Mucosa of gallbladder (tissue), 1 donor: ENCODE results near the gene DHX30. TPM values are rescaled to one million over a fixed set of nuclear protein-coding genes. Genes with fewer than 3 reads are reported as not detected.
"Not testable (repeated sequence)": the region's sequence is repeated elsewhere in the genome, so short reads cannot be mapped to it uniquely, and the experiment has no call there.

ENCODE experiments used
- DNase-seq: peaks from one replicate; pipeline ENCODE4 v3.0.0-alpha.2; 2020; ENCODE audit warnings: low spot score
- total RNA-seq: library from RNA; stranded (reverse); gene quantifications from one replicate; pipeline ENCODE4 v1.2.1, GENCODE V29; 2021
- donor health status: DM: no; HTN: no; CAD: no.

Gene DHX30
- total RNA-seq, 1 donor from 2014 or later = 71.9 TPM

- no peak for DNase-seq
Observed at GRCh38 chr3:47877719-47878118, 74.8 kb downstream of the DHX30 start.

DNA sequence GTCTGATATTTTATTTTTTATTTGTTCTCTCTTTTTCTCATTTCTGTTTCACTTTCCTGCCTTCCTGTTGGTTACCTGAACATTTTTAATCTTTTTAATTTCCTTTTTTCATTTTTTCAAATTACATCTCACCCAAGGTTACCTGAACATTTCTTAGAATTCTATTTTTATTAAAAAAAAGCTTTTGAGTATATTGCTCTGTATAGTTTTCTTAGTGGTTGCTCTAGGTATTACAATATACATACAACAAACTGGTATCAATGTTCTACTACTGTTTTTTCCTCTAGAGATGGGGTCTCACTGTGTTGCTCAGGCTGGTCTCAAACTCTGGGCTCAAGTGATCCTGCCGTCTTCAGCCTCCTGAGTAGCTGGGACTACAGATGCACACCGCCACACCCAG lies 79.4 kb downstream of the DHX30 start:
- DNase-seq = no peak

DNA sequence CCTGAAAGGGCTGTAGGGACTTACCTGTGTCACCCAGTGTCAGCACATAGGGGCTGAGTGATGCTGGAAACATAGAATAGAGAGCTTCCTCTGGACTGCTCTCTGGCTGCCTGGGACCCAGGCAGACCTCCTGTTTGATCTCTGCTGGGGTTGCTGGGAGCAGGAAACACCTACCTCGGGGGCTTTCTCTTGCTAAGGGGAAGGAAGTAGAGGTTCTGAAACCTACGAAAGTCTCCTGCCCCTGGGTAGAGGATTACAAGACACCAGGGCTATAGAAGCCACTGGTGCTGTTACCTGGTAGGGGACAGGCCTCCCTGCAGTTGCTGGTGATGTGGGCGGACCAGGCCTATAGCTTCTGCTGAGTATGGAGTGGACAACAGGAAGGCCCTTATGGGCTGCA lies 81.7 kb downstream of the DHX30 start:
- DNase-seq = no peak

DNA sequence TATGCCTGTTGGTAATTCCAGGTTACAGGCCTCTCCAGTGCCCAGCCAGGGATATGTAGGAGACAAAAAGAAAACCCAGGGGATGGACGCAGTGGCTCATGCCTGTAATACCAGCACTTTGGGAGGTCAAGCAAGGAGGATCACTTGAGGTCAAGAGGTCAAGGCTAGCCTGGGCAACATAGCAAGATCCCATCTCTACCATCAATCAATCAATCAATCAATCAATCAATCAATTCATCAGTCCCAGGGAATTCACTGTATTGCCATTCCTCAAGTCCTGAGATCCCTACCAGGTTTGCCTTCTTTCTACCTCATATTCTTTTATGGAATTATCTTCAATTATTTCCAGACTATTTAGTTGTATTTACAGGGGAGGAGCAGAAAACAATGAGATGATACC lies 82.2 kb downstream of the DHX30 start:
- DNase-seq = no peak

DNA sequence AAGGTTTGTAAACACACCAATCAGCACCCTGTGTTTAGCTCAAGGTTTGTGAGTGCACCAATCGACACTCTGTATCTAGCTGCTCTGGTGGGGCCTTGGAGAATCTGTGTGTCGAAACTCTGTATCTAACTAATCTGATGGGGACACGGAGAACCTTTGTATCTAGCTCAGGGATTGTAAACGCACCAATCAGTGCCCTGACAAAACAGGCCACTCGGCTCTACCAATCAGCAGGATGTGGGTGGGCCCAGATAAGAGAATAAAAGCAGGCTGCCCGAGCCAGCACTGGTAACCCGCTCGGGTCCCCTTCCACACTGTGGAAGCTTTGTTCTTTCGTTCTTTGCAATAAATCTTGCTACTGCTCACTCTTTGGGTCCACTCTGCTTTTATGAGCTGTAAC lies 85.1 kb downstream of the DHX30 start:
- not testable (repeated sequence) for DNase-seq

GRCh38 chr3:47888986-47889757 lies 86.2 kb downstream of the DHX30 start:
- DNase-seq = no peak

DNA sequence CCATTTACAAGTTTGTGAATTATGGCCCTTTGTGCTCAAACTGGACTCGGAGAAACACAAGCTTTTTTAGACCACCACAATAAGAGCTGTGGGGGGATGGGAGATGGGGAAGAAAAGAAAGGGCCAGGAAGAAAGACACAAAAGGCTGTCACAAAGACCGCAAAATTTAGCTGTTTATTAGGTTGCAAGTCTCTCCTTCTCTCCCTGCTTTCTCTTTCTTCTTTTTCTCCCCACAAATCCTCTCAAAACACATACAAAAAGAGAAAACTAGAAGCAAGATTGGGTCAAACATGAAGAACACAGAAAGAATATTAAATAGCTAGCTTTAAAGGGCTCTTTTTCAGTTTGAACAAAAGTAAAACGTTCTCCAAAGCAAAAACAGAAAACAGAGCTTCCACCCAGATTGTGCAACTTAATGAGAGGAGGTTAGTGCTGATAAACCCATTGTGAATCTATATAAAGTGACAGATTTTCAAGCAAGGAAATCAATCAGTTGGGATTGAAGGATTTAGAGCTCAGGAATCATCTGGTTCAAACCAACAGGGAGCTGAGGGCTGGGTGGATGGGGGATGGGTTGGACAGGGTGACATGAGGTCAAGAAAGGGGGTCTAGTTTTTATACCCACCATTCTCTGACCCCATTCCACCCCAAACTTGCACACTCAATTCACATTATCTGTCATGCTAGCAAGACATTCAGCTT lies 87.3 kb downstream of the DHX30 start:
- no peak for DNase-seq

DNA sequence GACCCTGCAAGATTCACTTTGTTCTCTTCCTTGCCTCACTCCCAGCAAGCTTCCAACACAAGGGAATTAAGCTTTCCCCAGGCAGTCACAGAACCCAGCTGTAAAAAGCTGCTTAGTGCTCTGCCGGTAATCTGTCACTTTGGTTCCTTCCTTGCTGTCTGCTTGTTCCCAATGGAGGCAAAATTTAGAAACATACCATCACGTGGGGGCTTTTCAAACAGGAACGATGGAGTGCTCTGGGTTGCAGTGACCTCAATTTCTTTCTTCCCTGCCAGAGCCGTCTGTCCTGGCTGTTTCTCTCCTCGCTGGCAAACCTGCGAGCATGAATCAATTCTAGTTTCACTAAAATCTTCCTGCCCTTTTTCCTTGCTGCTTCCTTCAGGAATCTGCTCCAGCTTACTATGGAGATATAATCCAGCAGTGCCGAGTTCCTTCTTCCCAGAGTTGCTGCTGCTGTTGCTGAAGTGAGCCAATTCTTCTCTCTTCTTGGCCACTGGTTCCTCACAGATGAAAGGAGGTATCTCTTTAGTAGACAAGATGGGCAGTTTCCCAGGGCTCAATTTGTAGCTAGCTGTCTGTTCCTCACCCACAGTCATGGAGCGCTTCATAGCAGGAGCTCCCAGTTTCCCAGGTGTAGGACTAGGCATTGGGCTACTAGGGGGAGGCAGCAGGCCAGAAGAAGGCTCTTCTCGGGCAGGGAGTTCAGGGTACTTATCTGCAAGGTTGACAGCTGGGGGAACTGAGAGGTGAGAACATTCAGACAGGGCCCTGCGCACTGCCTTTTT lies 88.1 kb downstream of the DHX30 start:
- DNase-seq = peak; percentile 15

GRCh38 chr3:47891613-47892005 lies 88.7 kb downstream of the DHX30 start:
- no peak for DNase-seq

- DNase-seq = no peak
Observed at GRCh38 chr3:47892286-47893040, 89.5 kb downstream of the DHX30 start.

DNA sequence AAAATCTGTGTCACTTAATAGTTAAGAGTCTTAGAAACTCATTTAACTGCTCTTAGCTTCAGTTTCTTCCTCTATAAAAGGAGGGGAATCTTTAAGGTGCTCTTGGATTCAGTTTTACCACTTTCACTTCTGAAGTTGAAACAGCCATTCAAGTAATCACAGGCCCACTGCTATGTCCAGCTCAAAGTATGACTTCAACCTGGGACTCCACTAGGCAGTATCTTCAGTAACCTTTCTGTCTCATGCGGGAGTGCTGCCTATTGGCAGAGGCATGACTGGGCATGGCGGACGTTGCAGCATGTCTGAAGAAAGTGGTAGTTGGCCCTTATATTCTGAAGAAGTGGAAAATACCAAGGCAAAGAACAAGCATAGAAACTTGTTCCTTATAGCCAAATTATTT lies 92.3 kb downstream of the DHX30 start:
- DNase-seq = no peak

DNA sequence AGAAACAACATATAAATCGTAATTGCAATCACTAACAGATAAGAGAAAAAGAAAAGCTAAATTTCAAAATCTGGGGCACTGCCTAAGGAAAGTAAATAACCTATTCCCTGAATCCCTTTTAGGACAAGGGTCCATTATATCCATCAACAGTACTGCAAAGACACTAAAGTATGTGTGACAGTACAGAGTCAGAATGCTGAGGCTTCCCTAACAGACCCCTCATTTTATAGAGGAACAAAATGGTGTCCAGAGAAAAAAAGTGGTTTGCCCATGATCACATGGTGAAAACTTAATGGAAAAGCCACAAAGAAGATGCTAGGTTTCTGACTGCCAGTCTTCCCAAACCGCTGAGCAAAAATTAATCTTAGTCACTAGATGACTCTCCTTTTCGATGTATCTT lies 93.8 kb downstream of the DHX30 start:
- no peak for DNase-seq

DNA sequence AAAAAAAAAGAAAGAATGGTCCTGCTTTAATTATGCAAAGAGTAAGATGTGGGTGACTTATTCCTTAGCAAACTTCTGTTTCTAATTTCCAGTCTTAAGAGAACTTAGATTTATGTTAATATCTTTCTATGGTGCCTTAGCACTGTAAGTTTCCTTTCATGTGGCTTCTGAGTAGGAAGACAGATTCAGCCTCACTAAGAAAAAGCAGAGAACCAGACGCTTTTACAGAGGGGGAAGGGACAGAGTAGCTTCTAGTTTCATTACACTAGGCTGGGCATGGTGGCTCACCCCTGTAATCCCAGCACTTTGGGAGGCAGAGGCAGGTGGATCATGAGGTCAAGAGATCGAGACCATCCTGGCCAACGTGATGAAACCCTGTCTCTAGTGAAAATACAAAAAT lies 95.0 kb downstream of the DHX30 start:
- DNase-seq = no peak

GRCh38 chr3:47899495-47900108 lies 96.7 kb downstream of the DHX30 start:
- DNase-seq = no peak

Other genes with a start within 250 kb of the DHX30 start
- gene CSPG5, start 224.3 kb upstream of the DHX30 start, total RNA-seq = 0.58 TPM
- 68.7 TPM for gene SMARCC1, start 21.2 kb upstream of the DHX30 start, total RNA-seq
- gene MAP4, start 213.3 kb downstream of the DHX30 start, total RNA-seq = 228 TPM